KMS-11 (cell line): ENCODE results near the gene TMEM30A.

ENCODE experiments used
- H2AFZ ChIP-seq: fragments of 200-600 bp; sonication (generic); 2 replicates; pipeline ENCODE4 v1.6.1; 2016; ENCODE audit warnings: antibody characterized with exemption, mixed run types, low read depth
- H3K27ac ChIP-seq: fragments of 200-600 bp; sonication (generic); 2 replicates; pipeline ENCODE4 v1.6.1; 2016; ENCODE audit warnings: mild to moderate bottlenecking, mixed run types
- H3K27me3 ChIP-seq: fragments of 200-600 bp; sonication (generic); 2 replicates; pipeline ENCODE4 v1.6.1; 2017; ENCODE audit warnings: mild to moderate bottlenecking, low read depth, mixed run types, moderate library complexity; ENCODE audit not compliant: insufficient read depth
- H3K36me3 ChIP-seq: fragments of 200-600 bp; sonication (generic); 2 replicates; pipeline ENCODE4 v1.6.1; 2017; ENCODE audit warnings: mild to moderate bottlenecking, mixed run types; ENCODE audit not compliant: insufficient read depth
- H3K4me1 ChIP-seq: fragments of 200-600 bp; sonication (generic); 2 replicates; pipeline ENCODE4 v1.6.1; 2016; ENCODE audit warnings: mild to moderate bottlenecking, low read depth, mixed run types; ENCODE audit not compliant: poor library complexity, severe bottlenecking
- H3K4me2 ChIP-seq: fragments of 200-600 bp; sonication (generic); 2 replicates; pipeline ENCODE4 v1.7.0; 2016; ENCODE audit warnings: mild to moderate bottlenecking, mixed run types
- H3K4me3 ChIP-seq: fragments of 200-600 bp; sonication (generic); IDR thresholded peaks from 2 replicates; pipeline ENCODE4 v1.6.1; 2017; ENCODE audit warnings: low read depth, low read length, mixed read lengths; ENCODE audit not compliant: insufficient read depth
- H3K79me2 ChIP-seq: fragments of 200-600 bp; sonication (generic); 2 replicates; pipeline ENCODE4 v1.6.1; 2016; ENCODE audit warnings: low read depth, mixed run types; ENCODE audit not compliant: insufficient read depth
- H3K9ac ChIP-seq: fragments of 200-600 bp; sonication (generic); 2 replicates; pipeline ENCODE4 v1.6.1; 2016; ENCODE audit warnings: mild to moderate bottlenecking, mixed run types
- H4K20me1 ChIP-seq: fragments of 200-600 bp; sonication (generic); 2 replicates; pipeline ENCODE4 v1.6.1; 2016; ENCODE audit warnings: mild to moderate bottlenecking, mixed run types; ENCODE audit not compliant: insufficient read depth
- TF ChIP-seq, protein P1 (sequence below): fragments of 200-600 bp; sonication (generic); conservative IDR thresholded peaks from 2 replicates; pipeline ENCODE4 v1.6.1; 2017; ENCODE audit warnings: low read depth, mild to moderate bottlenecking, antibody characterized with exemption, low read length, moderate library complexity, mixed read lengths

TMEM30A gene

GRCh38 chr6:75249837-75250236 is 34.8 kb downstream of the TMEM30A start:
- Histone ChIP-seq H3K4me2 (no peak overlapping the region), H3K79me2 (no peaks in the 10 kb centered on the region), H4K20me1 (no peaks in the 10 kb centered on the region), H3K27ac (no peak overlapping the region), H2AFZ (no peak overlapping the region), H3K27me3 (no peaks in the 10 kb centered on the region), H3K36me3 (no peaks in the 10 kb centered on the region), H3K4me1 (no peaks in the 10 kb centered on the region), H3K9ac (no peak overlapping the region), H3K4me3 (no peak overlapping the region)
- TF ChIP-seq, protein P1, sequence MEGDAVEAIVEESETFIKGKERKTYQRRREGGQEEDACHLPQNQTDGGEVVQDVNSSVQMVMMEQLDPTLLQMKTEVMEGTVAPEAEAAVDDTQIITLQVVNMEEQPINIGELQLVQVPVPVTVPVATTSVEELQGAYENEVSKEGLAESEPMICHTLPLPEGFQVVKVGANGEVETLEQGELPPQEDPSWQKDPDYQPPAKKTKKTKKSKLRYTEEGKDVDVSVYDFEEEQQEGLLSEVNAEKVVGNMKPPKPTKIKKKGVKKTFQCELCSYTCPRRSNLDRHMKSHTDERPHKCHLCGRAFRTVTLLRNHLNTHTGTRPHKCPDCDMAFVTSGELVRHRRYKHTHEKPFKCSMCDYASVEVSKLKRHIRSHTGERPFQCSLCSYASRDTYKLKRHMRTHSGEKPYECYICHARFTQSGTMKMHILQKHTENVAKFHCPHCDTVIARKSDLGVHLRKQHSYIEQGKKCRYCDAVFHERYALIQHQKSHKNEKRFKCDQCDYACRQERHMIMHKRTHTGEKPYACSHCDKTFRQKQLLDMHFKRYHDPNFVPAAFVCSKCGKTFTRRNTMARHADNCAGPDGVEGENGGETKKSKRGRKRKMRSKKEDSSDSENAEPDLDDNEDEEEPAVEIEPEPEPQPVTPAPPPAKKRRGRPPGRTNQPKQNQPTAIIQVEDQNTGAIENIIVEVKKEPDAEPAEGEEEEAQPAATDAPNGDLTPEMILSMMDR = no peak

DNA sequence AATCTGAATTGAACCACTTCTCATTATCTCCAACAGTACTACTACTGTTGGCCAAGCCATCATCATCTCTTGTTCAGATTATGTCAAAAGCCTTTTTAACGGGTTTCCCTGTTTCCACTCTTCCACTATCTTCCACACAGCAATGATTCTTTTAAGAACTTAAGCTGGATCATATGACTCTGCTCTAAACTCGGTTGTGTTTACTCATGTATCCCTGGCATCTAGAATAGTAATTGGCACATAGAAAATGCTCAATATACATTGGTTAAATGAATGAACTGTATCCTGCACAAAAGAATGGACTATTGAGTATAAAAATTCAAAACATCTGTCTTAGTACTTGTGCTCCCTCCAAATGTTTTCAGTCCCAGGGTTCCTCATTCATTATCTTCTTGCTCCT is 38.2 kb downstream of the TMEM30A start:
- H3K4me1 ChIP-seq = peaks cover 6% of the 10 kb centered on the region
- H4K20me1 ChIP-seq = no peaks in the 10 kb centered on the region
- H3K27me3 ChIP-seq = no peaks in the 10 kb centered on the region
- H2AFZ ChIP-seq = no peak overlapping the region
- peaks cover 12% of the 10 kb centered on the region for H3K79me2 ChIP-seq
- no peak overlapping the region for H3K9ac ChIP-seq
- no peaks in the 10 kb centered on the region for H3K36me3 ChIP-seq
- no peak overlapping the region for H3K4me2 ChIP-seq
- no peak overlapping the region for H3K27ac ChIP-seq
- TF ChIP-seq, protein P1 = no peak
- no peak overlapping the region for H3K4me3 ChIP-seq

DNA sequence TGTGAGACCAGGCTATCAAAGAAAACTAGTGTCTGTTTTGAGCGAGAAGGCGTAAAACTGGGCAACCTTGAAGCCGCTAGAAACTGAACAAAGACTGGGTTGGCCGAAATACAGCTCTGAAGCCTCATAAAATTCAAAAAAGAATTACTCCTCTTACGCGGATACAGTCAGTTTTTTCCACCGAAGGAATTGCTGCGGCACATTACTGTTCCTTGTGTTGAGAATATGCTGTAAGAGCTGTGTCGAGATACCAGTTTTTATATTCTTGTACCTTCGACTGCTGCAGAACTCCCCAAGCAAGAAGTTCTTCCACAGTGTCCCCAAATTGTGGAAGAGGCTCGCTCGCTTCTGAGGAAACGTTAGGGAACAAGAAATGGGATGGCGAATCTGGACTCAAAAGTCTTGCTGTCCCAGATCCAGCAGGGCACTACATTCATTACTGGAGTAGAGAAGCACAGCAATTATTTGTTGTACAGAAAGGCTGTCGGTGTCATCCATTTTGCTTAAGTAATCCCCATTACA is 40.5 kb downstream of the TMEM30A start:
- Histone ChIP-seq H3K27me3 (no peaks in the 10 kb centered on the region), H2AFZ (peak overlapping the region; percentile 64), H3K36me3 (no peaks in the 10 kb centered on the region), H3K4me3 (no peak overlapping the region), H3K79me2 (peaks cover 19% of the 10 kb centered on the region), H4K20me1 (no peaks in the 10 kb centered on the region), H3K4me2 (peak overlapping the region; percentile 70), H3K4me1 (peaks cover 6% of the 10 kb centered on the region), H3K27ac (peak overlapping the region; percentile 96; the same call in 1 of the 2 replicates), H3K9ac (peak overlapping the region; percentile 88)
- TF ChIP-seq, protein P1 = no peak

DNA sequence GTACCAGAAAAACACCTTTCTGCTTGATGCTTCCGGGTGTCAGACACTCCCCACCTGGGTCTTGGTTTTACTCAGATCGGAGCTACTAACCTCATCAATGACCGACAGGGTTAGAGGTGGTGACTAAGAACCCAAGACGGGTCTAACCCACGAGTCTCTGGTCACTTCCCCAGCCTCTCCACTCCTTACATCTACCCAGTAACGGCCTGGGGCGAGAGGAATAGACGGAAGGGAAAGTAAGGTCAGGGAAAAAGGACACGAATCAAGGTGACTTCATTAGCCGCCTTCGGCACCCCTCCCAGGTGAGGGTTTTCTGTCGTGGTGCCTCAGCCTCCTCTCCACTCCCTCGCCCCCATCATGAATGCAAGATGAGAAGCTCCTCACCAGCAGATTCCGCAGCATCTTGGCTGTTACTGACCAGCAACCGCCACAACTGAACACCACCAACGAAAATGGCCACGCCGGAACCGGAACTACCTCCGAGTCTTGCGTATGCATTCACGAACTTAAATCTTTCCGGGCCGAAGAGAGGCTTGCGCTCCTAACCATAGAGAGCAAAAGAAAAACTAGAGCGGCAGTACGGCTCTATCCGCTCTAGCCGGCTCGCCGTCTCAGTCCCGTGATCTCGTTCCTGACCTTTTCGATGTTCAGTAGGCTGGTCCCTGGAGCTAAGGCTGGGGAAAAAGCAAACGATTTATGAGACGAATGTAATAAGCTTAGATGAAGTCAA is 41.1 kb downstream of the TMEM30A start, which contains the start of gene COX7A2:
Gene COX7A2, minus strand, starts transcription at position 469 of the 730 bp plus-strand sequence. Its CDS starts 67 bp downstream, at position 402.
- H3K4me2 ChIP-seq = peak within 1 kb of the TSS; percentile 70
- no peaks in the 10 kb centered on the region for H4K20me1 ChIP-seq
- peak within 1 kb of the TSS; percentile 88 for H3K9ac ChIP-seq
- peaks cover 6% of the 10 kb centered on the region for H3K4me1 ChIP-seq
- no peak within 1 kb of the TSS for H3K4me3 ChIP-seq
- peak within 1 kb of the TSS; percentile 64 for H2AFZ ChIP-seq
- H3K36me3 ChIP-seq = no peaks in the 10 kb centered on the region
- TF ChIP-seq, protein P1 = no peak
- peaks cover 19% of the 10 kb centered on the region for H3K79me2 ChIP-seq
- H3K27me3 ChIP-seq = no peaks in the 10 kb centered on the region
- peak within 1 kb of the TSS; percentile 96 for H3K27ac ChIP-seq
